Heart right ventricle (tissue), 16 donors: ENCODE data around the gene PPP1R9B. TPM values are rescaled to one million over a fixed set of nuclear protein-coding genes. Genes with fewer than 3 reads are reported as not detected.

ENCODE experiments used
- ATAC-seq, 8 donors: fragments of 200-7000 bp; cut with Tn5 transposase; one replicate each; pipeline ENCODE4 v1.9.1; 2020; ENCODE audit warnings: mild to moderate bottlenecking in 8 of 8, moderate library complexity in 8 of 8, moderate number of reproducible peaks in 1 of 8
- DNase-seq, 2 donors: peaks; one replicate each; pipeline ENCODE4 v3.0.0-alpha.2; 2020
- H3K27ac ChIP-seq, 10 donors: fragments of 200-600 bp; sonication (generic) in 2 of 10; one replicate each; pipeline versions ENCODE4 v1.5.0 to v1.8.0; 2020 to 2022; ENCODE audit warnings: mild to moderate bottlenecking in 3 of 10
- H3K27me3 ChIP-seq, 7 donors: fragments of 200-600 bp; one replicate each; pipeline ENCODE4 v1.8.0; 2021 to 2022; ENCODE audit warnings: mild to moderate bottlenecking in 2 of 7
- H3K36me3 ChIP-seq, 9 donors: fragments of 200-600 bp; sonication (generic) in 1 of 9; one replicate each; pipeline versions ENCODE4 v1.5.0 to v1.8.0; 2020 to 2022; ENCODE audit warnings: mild to moderate bottlenecking in 2 of 9
- H3K4me1 ChIP-seq, 9 donors: fragments of 200-600 bp; sonication (generic) in 1 of 9; one replicate each; pipeline versions ENCODE4 v1.5.0 to v1.8.0; 2020 to 2022; ENCODE audit warnings: mild to moderate bottlenecking in 4 of 9
- H3K4me3 ChIP-seq, 10 donors: fragments of 200-600 bp; sonication (generic) in 2 of 10; one replicate each; pipeline versions ENCODE4 v1.5.0 to v1.8.0; 2020 to 2022; ENCODE audit warnings: mild to moderate bottlenecking in 7 of 10, moderate library complexity in 2 of 10
- H3K9me3 ChIP-seq, 11 donors: fragments of 200-600 bp in 10 of 11; sonication (generic) in 2 of 11; one replicate each; pipeline versions ENCODE4 v1.5.0 to v1.8.0; 2013 to 2022; ENCODE audit warnings: mild to moderate bottlenecking in 2 of 11, control low read depth in 1 of 11, moderate library complexity in 1 of 11
- CTCF ChIP-seq, 9 donors: fragments of 200-600 bp; sonication (generic) in 2 of 9; IDR thresholded peaks; one replicate each; pipeline versions ENCODE4 v1.5.0 to v1.8.0; 2021 to 2022; ENCODE audit warnings: antibody characterized with exemption in 9 of 9, mild to moderate bottlenecking in 5 of 9, moderate library complexity in 1 of 9
- WGBS, 2 donors: extraction: QIAGEN DNeasy Blood & Tissue Kit; methylation state at CpG; one replicate each; pipeline ENCODE4 v1.1.7; 2013; ENCODE audit warnings: inconsistent platforms in 1 of 2; 5-methylcytosine and 5-hydroxymethylcytosine counted together
- intact Hi-C, 10 donors: fragments of 100-400 bp; cut with DNase I; formaldehyde crosslinking; loops; one replicate each; pipeline versions ENCODE4 v1.11.1 to v1.14.2; 2022
- polyA plus RNA-seq, 2 donors: library from polyadenylated mRNA; stranded (reverse); fragments of 200-250 nt; gene quantifications; one replicate each; pipeline ENCODE4 v1.2.3, GENCODE V29; 2013
- total RNA-seq, 10 donors: library from RNA; stranded (reverse); fragmentation: NEBNext Ultra II Directional in 3 of 10; extraction: Animal tissue kit (Norgen Biotek cat#: 25700) in 3 of 10; gene quantifications; one replicate each; pipeline versions ENCODE4 v1.2.1 to v1.2.4, GENCODE V29; 2021 to 2023
- donor health status: Arrhythmogenic right ventricular cardiomyopathy.
- donor health status: ischemic (EF 13 %, LVEDD 7.1; RV severe dilation, severe dysfunction).
- donor health status: healthy with polysubstance abuse.
- donor health status: DM: no; HTN: yes; CAD: no.
- donor health status: DM: no; HTN: no; CAD: no.
- donor health status: ischemic (EF 25% LVEDD 6.9; RV normal size, moderate dysfunction).
- donor health status: ischemic (EF 25% LVEDD 5.7; RV mildly dilated, moderate dysfunction).
- donor health status: healthy.
- donor health status: DM: yes; HTN: yes; CAD: no.
- donor health status: Ischemic cardiomyopathy.
- donor health status: ischemic (EF 35%, LVEDD 5.7; RV mildly dilated, moderate dysfunction).
- donor health status: nonischemic (EF 11% LVEDD 7.7; RV severe dilation, severe dysfunction).
- donor health status: DM: yes; HTN: yes; CAD: no.
- donor health status: PGD.
- donor health status: ischemic (EF 29% LVEDD 5.4; RV normal size, mild dysfunction).
- donor health status: nonischemic (EF 23%, LVEDD 6.1; RV moderate dilation, normal function).

Gene PPP1R9B
- total and polyA plus RNA-seq, 12 donors: 17.3 to 45.4 (median 26.9) TPM

- no peaks in the 10 kb centered on the region for H3K9me3 ChIP-seq
- TF ChIP-seq CTCF (IDR thresholded peaks at IDR 0.05): no peak
- peaks cover 0 to 16% (median 0%) of the 10 kb centered on the region in 9 donors for H3K36me3 ChIP-seq
- no peak for ATAC-seq
- peaks cover 5 to 80% (median 40%) of the 10 kb centered on the region in 9 donors for H3K4me1 ChIP-seq
- no peaks in the 10 kb centered on the region for H3K27me3 ChIP-seq
- peak overlapping the region in 4 of 10 donors; percentile 72 to 94 (median 79) for H3K27ac ChIP-seq
- no peak for DNase-seq
- 84 to 85% methylated on average over 9 of the region's 9 CpGs for WGBS, 2 donors
- H3K4me3 ChIP-seq: no peak overlapping the region
- intact Hi-C loops: loop anchor here in 4 of 10 donors (2.0 to 10.0 kb wide), 4 partner anchors 29 to 125 kb away; no protein-coding TSS in a partner anchor
Observed at GRCh38 chr17:50169881-50170459, 19.5 kb upstream of the PPP1R9B start.

GRCh38 chr17:50169121-50169764 lies 18.8 kb upstream of the PPP1R9B start:
- TF ChIP-seq CTCF (IDR thresholded peaks at IDR 0.05): peak; percentile 23 to 69 (median 57)
- DNase-seq (peak; percentile 24 to 57), ATAC-seq (peak in 4 of 8 donors; percentile 1 to 30 (median 5))
- 32 to 37% methylated on average over 14 of the region's 14 CpGs for WGBS, 2 donors
- Histone ChIP-seq H3K4me3 (no peak overlapping the region), H3K9me3 (no peaks in the 10 kb centered on the region), H3K27ac (peak overlapping the region in 2 of 10 donors; percentile 35 to 94), H3K36me3 (peaks cover 0 to 16% (median 0%) of the 10 kb centered on the region in 9 donors), H3K27me3 (no peaks in the 10 kb centered on the region), H3K4me1 (peaks cover 5 to 83% (median 42%) of the 10 kb centered on the region in 9 donors)
- intact Hi-C loops: loop anchor here in 4 of 10 donors (2.0 to 10.0 kb wide), 4 partner anchors 30 to 126 kb away; no protein-coding TSS in a partner anchor

GRCh38 chr17:50168319-50168718 lies 17.8 kb upstream of the PPP1R9B start:
- TF ChIP-seq CTCF (IDR thresholded peaks at IDR 0.05): no peak
- H3K4me1 ChIP-seq: peaks cover 5 to 80% (median 33%) of the 10 kb centered on the region in 9 donors
- 74 to 76% methylated on average over 13 of the region's 13 CpGs for WGBS, 2 donors
- no peak for ATAC-seq
- peak overlapping the region in 1 of 10 donors; percentile 58 for H3K27ac ChIP-seq
- no peaks in the 10 kb centered on the region for H3K9me3 ChIP-seq
- no peak for DNase-seq
- intact Hi-C loops: loop anchor here in 4 of 10 donors (2.0 to 10.0 kb wide), 4 partner anchors 30 to 126 kb away; no protein-coding TSS in a partner anchor
- H3K4me3 ChIP-seq: peak overlapping the region in 1 of 10 donors; percentile 43
- peaks cover 0 to 16% (median 0%) of the 10 kb centered on the region in 9 donors for H3K36me3 ChIP-seq
- no peaks in the 10 kb centered on the region for H3K27me3 ChIP-seq

- intact Hi-C loops: loop anchor here in 3 of 10 donors (5.0 to 10.0 kb wide), 3 partner anchors 53 to 127 kb away; no protein-coding TSS in a partner anchor
- Histone ChIP-seq H3K9me3 (no peaks in the 10 kb centered on the region), H3K27me3 (no peaks in the 10 kb centered on the region), H3K4me3 (peak overlapping the region in 8 of 10 donors; percentile 14 to 43 (median 36)), H3K27ac (peak overlapping the region in 7 of 10 donors; percentile 4 to 58 (median 52)), H3K36me3 (peaks cover 0 to 16% (median 0%) of the 10 kb centered on the region in 9 donors), H3K4me1 (peaks cover 5 to 76% (median 33%) of the 10 kb centered on the region in 9 donors)
- peak in 1 of 2 donors; percentile 12 for DNase-seq
- TF ChIP-seq CTCF (IDR thresholded peaks at IDR 0.05): no peak
- WGBS, 2 donors: 54 to 62% methylated on average over 19 of the region's 19 CpGs
- no peak for ATAC-seq
Observed at GRCh38 chr17:50167371-50167770, 16.9 kb upstream of the PPP1R9B start.
